Panc1 (cell line): ENCODE data around the gene AP3B1. TPM values are rescaled to one million over a fixed set of nuclear protein-coding genes. Genes with fewer than 3 reads are reported as not detected.

Experiments
- ATAC-seq: fragments of 200-7000 bp; cut with Tn5 transposase; 2 replicates; pipeline ENCODE4 v1.9.1; 2020; ENCODE audit warnings: mild to moderate bottlenecking, moderate library complexity
- BruUV-seq: library from RNA; stranded (reverse); fragments of 400-500 nt; replicated peaks from 2 replicates; lab custom pipeline; 2021; lab: Mats Ljungman, UMichigan
- CTCF ChIA-PET: fragments of 300-600 bp; sonication (Branson Sonifier 250); formaldehyde crosslinking; loops from one replicate; lab custom pipeline; 2022; ENCODE audit warnings: antibody characterized with exemption; lab: Charles Lee
- POLR2A ChIA-PET: fragments of 300-600 bp; sonication (Branson Sonifier 250); formaldehyde crosslinking; loops from one replicate; lab custom pipeline; 2022; ENCODE audit warnings: antibody characterized with exemption; lab: Charles Lee
- DNase-seq: peaks from one replicate; pipeline ENCODE4 v3.0.0-alpha.2; 2010; ENCODE audit warnings: low read depth, low spot score
- H3K27ac ChIP-seq: 2 replicates; pipeline ENCODE4 v1.5.1; 2011; ENCODE audit warnings: mild to moderate bottlenecking, low read length, inconsistent platforms
- H3K27me3 ChIP-seq: fragments of 200-500 bp; sonication (Bioruptor generic); 2 replicates; pipeline ENCODE4 v1.6.0; 2014; ENCODE audit warnings: low read length, inconsistent platforms; ENCODE audit not compliant: control insufficient read depth, insufficient read depth
- H3K36me3 ChIP-seq: fragments of 200-500 bp; sonication (Bioruptor generic); 2 replicates; pipeline ENCODE4 v1.5.1; 2014; ENCODE audit warnings: inconsistent platforms, mild to moderate bottlenecking, low read length, moderate library complexity; ENCODE audit not compliant: control insufficient read depth, insufficient read depth
- H3K4me1 ChIP-seq: 2 replicates; pipeline ENCODE4 v1.5.1; 2011; ENCODE audit warnings: inconsistent platforms, mild to moderate bottlenecking, low read length, moderate library complexity; ENCODE audit not compliant: control insufficient read depth, insufficient read depth
- H3K4me3 ChIP-seq, 2 experiments: 2 replicates each; pipeline ENCODE4 v1.5.1; 2011 to 2012; ENCODE audit warnings: low read depth in 2 of 2, low read length in 2 of 2, mild to moderate bottlenecking in 2 of 2, inconsistent platforms in 1 of 2, moderate library complexity in 1 of 2
- H3K9me3 ChIP-seq: fragments of 200-500 bp; sonication (Bioruptor generic); 2 replicates; pipeline ENCODE4 v1.5.1; 2014; ENCODE audit warnings: low read depth, mild to moderate bottlenecking, inconsistent platforms, low read length, moderate library complexity; ENCODE audit not compliant: control insufficient read depth, insufficient read depth
- CTCF ChIP-seq: fragments of 450-650 bp; IDR thresholded peaks from 2 replicates; pipeline ENCODE4 v1.5.1; 2017; ENCODE audit warnings: mild to moderate bottlenecking
- POLR2AphosphoS5 ChIP-seq: IDR thresholded peaks from 2 replicates; pipeline ENCODE4 v1.6.1; 2012; ENCODE audit warnings: mild to moderate bottlenecking, low read depth, low read length, moderate library complexity
- REST ChIP-seq, 2 experiments: IDR thresholded peaks; 2 replicates each; pipeline ENCODE4 v1.6.1; 2011 to 2012; ENCODE audit warnings: low read depth in 2 of 2, control low read depth in 1 of 2, low read length in 1 of 2, mild to moderate bottlenecking in 1 of 2, moderate library complexity in 1 of 2; ENCODE audit not compliant: insufficient read depth in 1 of 2
- SIN3A ChIP-seq: IDR thresholded peaks from 2 replicates; pipeline ENCODE4 v1.6.1; 2012; ENCODE audit warnings: low read depth, mild to moderate bottlenecking, low read length, moderate library complexity, borderline replicate concordance; ENCODE audit not compliant: insufficient read depth
- TCF7L2 ChIP-seq: IDR thresholded peaks from 2 replicates; pipeline ENCODE4 v1.6.1; 2011; ENCODE audit warnings: mild to moderate bottlenecking, low read depth, low read length, inconsistent platforms
- in situ Hi-C: cut with HindIII; loops from 2 replicates; pipeline ENCODE4 v1.10.0; 2016; ENCODE audit warnings: low sequenced_read_pairs, low pct_unique_long_range_greater_than_20kb
- intact Hi-C: fragments of 100-400 bp; cut with micrococcal nuclease; formaldehyde crosslinking; loops from one replicate; pipeline ENCODE4 v1.10.0; 2022; ENCODE audit not compliant: unreplicated experiment
- total RNA-seq: library from RNA; stranded (reverse); gene quantifications from one replicate; pipeline ENCODE4 v1.2.1, GENCODE V29; 2021; ENCODE audit not compliant: unreplicated experiment

AP3B1 gene
- total RNA-seq, 1 experiment from 2014 or later: 55.4 TPM

DNA sequence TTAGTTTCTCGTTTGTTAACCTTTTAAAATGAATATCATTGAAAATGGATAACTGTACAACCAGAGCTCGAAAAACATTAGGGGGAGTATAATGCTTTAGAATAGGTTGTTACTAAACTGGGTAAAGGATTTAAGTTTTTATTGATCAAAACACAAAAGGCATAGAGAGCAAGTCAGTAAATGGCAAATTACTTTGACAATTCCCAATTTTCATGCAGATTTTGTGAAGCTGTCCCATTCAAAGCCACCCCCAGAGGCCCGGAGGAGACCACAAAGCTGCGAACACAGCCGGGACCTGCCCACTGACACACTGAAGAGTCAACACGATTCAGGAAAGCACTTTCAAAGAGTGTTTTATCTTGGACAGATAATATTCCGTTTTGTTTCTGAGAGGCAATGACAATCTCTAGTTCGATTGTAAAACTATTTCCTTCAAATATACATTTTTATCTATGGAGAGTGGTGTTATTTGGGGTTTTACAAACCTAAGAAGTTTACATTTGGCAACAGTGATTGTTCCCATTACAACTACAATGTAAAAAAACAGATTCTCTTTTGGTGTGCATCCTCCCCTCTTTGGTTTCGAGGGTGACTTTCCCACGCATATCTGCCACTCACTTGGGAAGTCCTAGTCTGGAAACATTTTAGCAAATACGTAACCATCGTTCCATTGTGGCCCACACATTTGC is 335.7 kb downstream of the AP3B1 start:
- ATAC-seq (no peak), DNase-seq (no peak)
- H3K27me3 ChIP-seq: no peaks in the 10 kb centered on the region
- intact Hi-C loops (no loop called here), in situ Hi-C loops (no loop called here)
- no peaks in the 10 kb centered on the region for H3K36me3 ChIP-seq
- no TSS peak for BruUV-seq
- ChIA-PET POLR2A (interaction anchor here (0.7 kb wide), 1 partner anchor 158 kb away, joined by 3 read pairs; no protein-coding TSS in a partner anchor), CTCF (no interaction called here)
- no peak overlapping the region for H3K4me3 ChIP-seq
- no peak for TF ChIP-seq SIN3A
- no peak for TF ChIP-seq CTCF
- no peak for TF ChIP-seq POLR2AphosphoS5
- no peak for TF ChIP-seq TCF7L2
- TF ChIP-seq REST (IDR thresholded peaks at IDR 0.05; ENCODE audit: insufficient read depth in 1 of 2, low read depth in 2 of 2, low read length in 1 of 2): no peak
- H3K4me1 ChIP-seq: no peaks in the 10 kb centered on the region
- H3K9me3 ChIP-seq: no peaks in the 10 kb centered on the region
- H3K27ac ChIP-seq: no peak overlapping the region

GRCh38 chr5:77957931-77958521 is 336.5 kb downstream of the AP3B1 start:
- no peaks in the 10 kb centered on the region for H3K9me3 ChIP-seq
- no peak overlapping the region for H3K27ac ChIP-seq
- POLR2A ChIA-PET: interaction anchor here (1.0 kb wide), 1 partner anchor 12 kb away, joined by 3 read pairs; no protein-coding TSS in a partner anchor
- no peaks in the 10 kb centered on the region for H3K27me3 ChIP-seq
- ATAC-seq: no peak
- CTCF ChIA-PET: no interaction called here
- no peak overlapping the region for H3K4me3 ChIP-seq
- DNase-seq: no peak
- TF ChIP-seq REST (IDR thresholded peaks at IDR 0.05; ENCODE audit: insufficient read depth in 1 of 2, low read depth in 2 of 2, low read length in 1 of 2) (no peak), POLR2AphosphoS5 (no peak), SIN3A (no peak), CTCF (no peak), TCF7L2 (no peak)
- no peaks in the 10 kb centered on the region for H3K4me1 ChIP-seq
- intact Hi-C loops (no loop called here), in situ Hi-C loops (no loop called here)
- no peaks in the 10 kb centered on the region for H3K36me3 ChIP-seq
- BruUV-seq: no TSS peak
